ENCODE measurements around the gene MT1F. TPM values are rescaled to one million over a fixed set of nuclear protein-coding genes. Genes with fewer than 3 reads are reported as not detected.

The MT1F gene
- total and polyA plus RNA-seq, 10 of the 15 experiments (the other 5 are each of a cell fraction or from before 2014, with no cell fraction given): 0.28 to 2.5 (median 1.1) TPM; not detected in 1

DNA sequence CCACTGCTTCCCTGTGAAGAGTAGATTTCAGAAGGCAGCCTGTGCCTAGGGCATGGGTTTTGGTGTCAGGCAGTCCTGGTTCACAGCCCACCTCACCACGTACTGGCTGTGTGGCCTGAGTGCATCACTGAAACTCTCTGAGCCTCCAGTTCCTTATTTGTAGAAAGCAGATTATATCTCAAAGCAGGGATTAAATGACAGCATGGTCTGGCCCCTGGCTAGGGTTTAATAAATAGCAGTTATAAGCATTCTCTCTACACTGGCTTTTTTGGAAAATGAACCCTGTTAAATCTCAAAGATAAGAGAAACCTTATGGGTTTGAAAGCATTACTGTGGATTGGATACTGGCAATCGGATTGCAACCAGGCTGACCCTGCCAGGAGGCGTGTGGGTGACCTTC, 28.2 kb upstream of the MT1F start:
- BruUV-seq (replicated peaks): no TSS peak
- Histone ChIP-seq H2AFZ (ENCODE audit: control insufficient read depth, low read depth, low read length) (no peak overlapping the region), H3K36me3 (ENCODE audit: control insufficient read depth in 2 of 2, insufficient read depth in 2 of 2, low read length in 1 of 2) (no peaks in the 10 kb centered on the region), H3K4me2 (ENCODE audit: control insufficient read depth, insufficient read depth) (no peak overlapping the region), H3K9ac (ENCODE audit: control insufficient read depth, insufficient read depth, low read length) (no peak overlapping the region), H3K79me2 (ENCODE audit: control insufficient read depth, insufficient read depth, low read length) (no peaks in the 10 kb centered on the region), H3K27ac (ENCODE audit: control insufficient read depth, insufficient read depth) (no peak overlapping the region), H3K9me3 (replicated peaks; ENCODE audit: control insufficient read depth, insufficient read depth, low read length) (no peaks in the 10 kb centered on the region), H3K27me3 (replicated peaks in 1 of 2; ENCODE audit: control insufficient read depth in 2 of 2, insufficient read depth in 2 of 2, low read length in 1 of 2) (peaks cover 2 to 18% of the 10 kb centered on the region in 2 experiments), H3K4me3 (no peak overlapping the region), H3K4me1 (ENCODE audit: control insufficient read depth, insufficient read depth, low read length) (peaks cover 17% of the 10 kb centered on the region), H4K20me1 (ENCODE audit: control insufficient read depth, insufficient read depth) (no peaks in the 10 kb centered on the region)
- in situ Hi-C loops (cut with MboI): no loop called here
- ATAC-seq (peak; percentile 45), DNase-seq (ENCODE audit: low read depth, low spot score) (no peak), FAIRE-seq (no peak)
- WGBS (ENCODE audit: insufficient coverage, insufficient replicate concordance, low lambda C conversion rate, missing lambda C conversion rate): 64% methylated on average over 3 of the region's 3 CpGs
- ChIA-PET RAD21 (ENCODE audit: unreplicated experiment) (interaction anchor here (1.1 to 2.9 kb wide), 3 partner anchors 19 to 72 kb away, joined by 3 to 23 read pairs (median 11); partner anchors contain the start of gene MT2A), CTCF (interaction anchor here (0.9 to 3.1 kb wide), 6 partner anchors 20 to 115 kb away, joined by 3 to 14 read pairs (median 4); no protein-coding TSS in a partner anchor), SMC1A (ENCODE audit: uncharacterized antibody, unreplicated experiment) (interaction anchor here (1.1 to 2.4 kb wide), 3 partner anchors 18 to 72 kb away, joined by 3 to 27 read pairs (median 6); no protein-coding TSS in a partner anchor), POLR2A (interaction anchor here (1.1 to 1.9 kb wide), 2 partner anchors 17 to 21 kb away, joined by 5 to 6 read pairs; partner anchors contain the start of gene MT2A)
- intact Hi-C loops (cut with micrococcal nuclease; ENCODE audit: unreplicated experiment): no loop called here
- TF ChIP-seq YY1 (IDR thresholded peaks at IDR 0.05; ENCODE audit: low read depth, low read length) (no peak), KLF5 (IDR thresholded peaks at IDR 0.05; ENCODE audit: partially characterized antibody) (no peak), SPI1 (IDR thresholded peaks at IDR 0.05; ENCODE audit: borderline replicate concordance, insufficient read depth, low read depth, low read length) (peak; percentile 59; the same call in 1 of the 2 replicates), CHD2 (IDR thresholded peaks at IDR 0.05; ENCODE audit: borderline replicate concordance, low read depth, low read length) (no peak), ZBED1 (IDR thresholded peaks at IDR 0.05; ENCODE audit: borderline replicate concordance) (no peak), SUPT20H (IDR thresholded peaks at IDR 0.05; ENCODE audit: borderline replicate concordance, control insufficient read depth, low read depth, low read length) (no peak)
- TF ChIP-seq, protein P1, sequence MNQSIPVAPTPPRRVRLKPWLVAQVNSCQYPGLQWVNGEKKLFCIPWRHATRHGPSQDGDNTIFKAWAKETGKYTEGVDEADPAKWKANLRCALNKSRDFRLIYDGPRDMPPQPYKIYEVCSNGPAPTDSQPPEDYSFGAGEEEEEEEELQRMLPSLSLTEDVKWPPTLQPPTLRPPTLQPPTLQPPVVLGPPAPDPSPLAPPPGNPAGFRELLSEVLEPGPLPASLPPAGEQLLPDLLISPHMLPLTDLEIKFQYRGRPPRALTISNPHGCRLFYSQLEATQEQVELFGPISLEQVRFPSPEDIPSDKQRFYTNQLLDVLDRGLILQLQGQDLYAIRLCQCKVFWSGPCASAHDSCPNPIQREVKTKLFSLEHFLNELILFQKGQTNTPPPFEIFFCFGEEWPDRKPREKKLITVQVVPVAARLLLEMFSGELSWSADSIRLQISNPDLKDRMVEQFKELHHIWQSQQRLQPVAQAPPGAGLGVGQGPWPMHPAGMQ (IDR thresholded peaks at IDR 0.05; ENCODE audit: borderline replicate concordance): no peak
- TF ChIP-seq, protein P2, sequence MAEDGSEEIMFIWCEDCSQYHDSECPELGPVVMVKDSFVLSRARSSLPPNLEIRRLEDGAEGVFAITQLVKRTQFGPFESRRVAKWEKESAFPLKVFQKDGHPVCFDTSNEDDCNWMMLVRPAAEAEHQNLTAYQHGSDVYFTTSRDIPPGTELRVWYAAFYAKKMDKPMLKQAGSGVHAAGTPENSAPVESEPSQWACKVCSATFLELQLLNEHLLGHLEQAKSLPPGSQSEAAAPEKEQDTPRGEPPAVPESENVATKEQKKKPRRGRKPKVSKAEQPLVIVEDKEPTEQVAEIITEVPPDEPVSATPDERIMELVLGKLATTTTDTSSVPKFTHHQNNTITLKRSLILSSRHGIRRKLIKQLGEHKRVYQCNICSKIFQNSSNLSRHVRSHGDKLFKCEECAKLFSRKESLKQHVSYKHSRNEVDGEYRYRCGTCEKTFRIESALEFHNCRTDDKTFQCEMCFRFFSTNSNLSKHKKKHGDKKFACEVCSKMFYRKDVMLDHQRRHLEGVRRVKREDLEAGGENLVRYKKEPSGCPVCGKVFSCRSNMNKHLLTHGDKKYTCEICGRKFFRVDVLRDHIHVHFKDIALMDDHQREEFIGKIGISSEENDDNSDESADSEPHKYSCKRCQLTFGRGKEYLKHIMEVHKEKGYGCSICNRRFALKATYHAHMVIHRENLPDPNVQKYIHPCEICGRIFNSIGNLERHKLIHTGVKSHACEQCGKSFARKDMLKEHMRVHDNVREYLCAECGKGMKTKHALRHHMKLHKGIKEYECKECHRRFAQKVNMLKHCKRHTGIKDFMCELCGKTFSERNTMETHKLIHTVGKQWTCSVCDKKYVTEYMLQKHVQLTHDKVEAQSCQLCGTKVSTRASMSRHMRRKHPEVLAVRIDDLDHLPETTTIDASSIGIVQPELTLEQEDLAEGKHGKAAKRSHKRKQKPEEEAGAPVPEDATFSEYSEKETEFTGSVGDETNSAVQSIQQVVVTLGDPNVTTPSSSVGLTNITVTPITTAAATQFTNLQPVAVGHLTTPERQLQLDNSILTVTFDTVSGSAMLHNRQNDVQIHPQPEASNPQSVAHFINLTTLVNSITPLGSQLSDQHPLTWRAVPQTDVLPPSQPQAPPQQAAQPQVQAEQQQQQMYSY (CRISPR knock-in tag; IDR thresholded peaks at IDR 0.05): no peak

Data from GM12878 (cell line).